IPS-NIHi11 (cell line): Measurements from ENCODE around the gene CASP3.
"Not testable (repeated sequence)": the region's sequence is repeated elsewhere in the genome, so short reads cannot be mapped to it uniquely, and the experiment has no call there.

ENCODE experiments used
- DNase-seq: peaks from one replicate; pipeline ENCODE4 v3.0.0; 2012; ENCODE audit warnings: mixed read lengths, low spot score

The CASP3 gene

DNA sequence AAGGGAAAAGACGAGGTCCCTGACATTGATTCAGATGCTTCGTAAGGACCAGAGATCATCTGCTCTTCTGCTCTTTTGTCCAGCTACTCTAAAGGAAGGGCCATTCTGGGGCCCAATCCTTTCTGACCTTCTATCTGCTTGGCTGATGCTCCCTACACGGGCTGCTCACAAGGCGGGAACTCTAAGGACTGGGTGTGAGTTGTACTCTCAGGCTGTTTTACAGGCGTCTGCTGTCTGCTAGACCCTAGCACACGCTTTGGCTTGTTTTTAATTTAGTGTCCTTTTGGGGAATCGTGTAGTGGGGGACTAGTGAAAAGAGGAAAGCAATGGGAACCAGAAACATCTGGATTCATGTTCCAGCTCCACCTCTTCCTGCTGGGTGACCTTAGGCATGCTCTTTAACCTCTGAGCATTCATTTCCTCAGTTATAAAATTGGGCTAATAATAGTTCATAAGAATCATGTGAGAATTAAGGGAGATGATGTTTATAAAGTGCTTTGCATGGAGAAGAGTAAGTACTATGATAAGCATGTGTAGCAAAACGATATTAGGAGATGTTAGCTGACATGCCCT lies 53.1 kb downstream of the CASP3 start:
- DNase-seq: no peak

DNA sequence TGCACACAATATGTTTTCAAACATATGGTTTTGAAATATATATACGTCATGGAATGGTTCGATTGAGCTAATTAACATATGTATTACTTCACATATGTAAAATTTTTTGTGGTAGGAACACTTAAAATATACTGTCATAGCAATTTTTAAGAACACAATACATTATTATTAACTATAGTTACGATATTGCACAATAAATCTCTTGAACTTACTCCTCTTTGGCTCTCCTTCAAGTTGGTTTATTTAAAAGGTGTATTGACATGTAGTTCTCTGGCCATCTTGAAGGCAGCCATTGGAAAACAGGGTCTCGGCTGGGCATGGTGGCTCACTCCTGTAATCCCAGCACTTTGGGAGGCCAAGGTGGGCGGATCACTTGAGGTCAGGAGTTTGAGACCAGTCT lies 53.8 kb downstream of the CASP3 start:
- no peak for DNase-seq

DNA sequence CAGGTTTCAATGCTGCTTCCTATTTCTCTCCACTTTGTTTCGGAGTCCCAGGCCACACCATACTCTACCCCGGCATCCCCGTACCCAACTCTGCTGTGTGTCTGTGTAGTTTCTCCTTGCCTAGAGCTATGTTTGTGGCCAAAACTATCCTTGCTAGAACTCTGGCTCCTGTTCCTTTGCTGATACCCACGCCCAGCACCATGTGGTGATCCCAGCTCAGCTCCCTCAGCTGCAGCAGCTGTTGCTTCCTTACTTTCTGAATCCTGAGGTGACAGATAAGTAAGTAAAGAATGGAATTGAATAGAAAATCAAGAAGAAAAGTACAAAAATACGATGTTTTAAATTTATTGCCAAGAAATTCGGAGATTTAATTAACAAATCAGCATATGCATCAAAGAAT lies 55.8 kb downstream of the CASP3 start:
- no peak for DNase-seq

DNA sequence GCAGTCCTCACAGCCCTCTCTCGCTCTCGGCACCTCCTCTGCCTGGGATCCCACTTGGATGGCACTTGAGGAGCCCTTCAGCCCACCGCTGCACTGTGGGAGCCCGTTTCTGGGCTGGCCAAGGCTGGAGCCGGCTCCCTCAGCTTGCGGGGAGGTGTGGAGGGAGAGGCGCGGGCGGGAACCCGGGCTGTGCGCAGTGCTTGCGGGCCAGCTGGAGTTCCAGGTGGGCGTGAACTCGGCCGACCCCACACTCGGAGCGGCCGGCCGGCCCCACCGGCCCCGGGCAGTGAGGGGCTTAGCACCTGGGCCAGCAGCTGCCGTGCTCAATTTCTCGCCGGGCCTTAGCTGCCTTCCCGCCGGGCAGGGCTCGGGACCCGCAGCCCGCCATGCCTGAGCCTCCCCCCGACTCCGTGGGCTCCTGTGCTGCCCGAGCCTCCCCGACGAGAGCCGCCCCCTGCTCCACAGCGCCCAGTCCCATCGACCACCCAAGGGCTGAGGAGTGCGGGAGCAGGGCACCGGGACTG lies 57.4 kb downstream of the CASP3 start:
- DNase-seq: not testable (repeated sequence)

DNA sequence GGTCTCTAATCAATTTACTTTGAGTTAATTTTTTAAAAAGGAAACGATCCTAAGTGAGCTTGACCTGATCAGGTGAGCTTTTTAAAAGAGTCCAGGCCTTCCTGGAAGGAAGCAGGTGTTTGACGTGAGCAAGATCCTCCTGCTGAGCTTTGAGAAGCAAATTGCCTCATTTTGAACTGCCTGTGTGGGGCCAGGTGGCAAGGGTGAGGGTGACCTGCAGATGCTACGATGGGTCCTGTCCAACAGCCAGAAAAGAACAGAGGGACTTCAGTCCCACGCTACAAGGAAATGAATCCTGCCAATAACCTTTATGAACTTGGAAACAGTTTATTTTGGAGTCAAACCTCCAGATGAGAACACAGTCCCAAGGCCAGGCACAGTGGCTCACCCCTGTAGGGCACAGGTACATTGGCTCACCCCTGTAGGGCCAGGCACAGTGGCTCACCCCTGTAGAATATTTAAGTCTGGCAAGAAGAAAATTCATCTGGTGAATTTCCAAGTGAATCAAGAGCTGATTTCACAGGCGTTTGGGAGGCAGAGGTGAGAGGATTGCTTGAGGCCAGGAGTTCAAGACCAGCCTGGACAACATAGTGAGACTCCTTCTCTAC lies 58.1 kb downstream of the CASP3 start:
- DNase-seq: no peak

DNA sequence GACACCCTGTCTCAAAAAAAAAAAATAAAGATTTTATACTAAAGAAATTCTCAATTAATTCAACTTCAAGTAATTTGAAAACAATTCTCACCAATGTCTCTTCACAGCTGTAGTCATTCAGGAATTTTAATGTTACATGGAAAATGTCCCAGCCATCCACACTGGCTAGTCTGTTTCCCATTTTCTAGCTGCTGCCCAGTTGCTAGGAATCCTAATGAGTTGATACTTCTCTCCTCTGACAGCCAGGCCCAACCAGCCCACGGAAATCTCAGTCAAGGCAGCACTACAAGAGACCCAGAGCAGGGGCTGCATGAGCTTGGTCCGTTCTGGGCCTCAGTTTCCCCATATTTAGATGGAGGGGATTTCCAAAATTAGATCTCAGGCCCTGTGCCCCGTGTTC lies 59.1 kb downstream of the CASP3 start:
- no peak for DNase-seq

DNA sequence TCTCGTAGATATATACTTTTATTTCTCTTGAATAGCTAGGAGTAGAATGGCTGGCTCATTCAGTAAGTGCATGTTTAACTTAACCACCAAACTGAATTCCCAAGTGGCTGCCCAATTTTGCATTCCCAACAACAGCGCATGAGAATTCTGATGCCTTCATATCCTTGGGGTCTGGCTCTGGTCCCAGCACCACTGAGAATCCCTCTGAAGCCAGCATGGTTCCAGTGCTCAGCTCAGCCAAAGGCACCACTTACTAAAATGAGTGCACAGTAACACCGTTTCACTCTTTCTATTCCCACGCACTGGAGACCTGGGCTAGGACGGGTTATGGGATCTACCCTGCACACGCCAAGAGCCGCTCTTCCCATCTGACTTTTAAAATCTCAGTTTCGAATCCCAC lies 60.4 kb downstream of the CASP3 start:
- DNase-seq: no peak

DNA sequence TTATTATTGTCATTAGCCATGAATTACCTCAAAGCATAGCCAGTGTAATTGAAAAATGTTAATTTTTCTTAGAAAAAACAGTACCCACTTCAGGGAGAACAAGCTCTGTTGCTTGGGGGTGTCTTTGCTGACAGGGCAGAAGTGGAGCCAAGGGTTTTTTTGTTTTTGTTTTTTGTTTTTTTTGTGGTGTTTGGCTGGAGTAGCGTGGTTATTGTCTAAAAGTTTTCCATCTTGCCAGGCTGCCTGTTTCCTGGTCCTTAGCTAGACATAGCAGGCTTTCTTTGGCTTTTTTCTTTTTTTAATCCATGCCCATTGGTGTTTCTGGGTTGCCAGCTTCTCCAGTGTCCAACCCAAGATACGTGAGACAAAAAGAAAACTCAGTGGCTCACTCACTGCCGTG lies 61.5 kb downstream of the CASP3 start:
- no peak for DNase-seq

DNA sequence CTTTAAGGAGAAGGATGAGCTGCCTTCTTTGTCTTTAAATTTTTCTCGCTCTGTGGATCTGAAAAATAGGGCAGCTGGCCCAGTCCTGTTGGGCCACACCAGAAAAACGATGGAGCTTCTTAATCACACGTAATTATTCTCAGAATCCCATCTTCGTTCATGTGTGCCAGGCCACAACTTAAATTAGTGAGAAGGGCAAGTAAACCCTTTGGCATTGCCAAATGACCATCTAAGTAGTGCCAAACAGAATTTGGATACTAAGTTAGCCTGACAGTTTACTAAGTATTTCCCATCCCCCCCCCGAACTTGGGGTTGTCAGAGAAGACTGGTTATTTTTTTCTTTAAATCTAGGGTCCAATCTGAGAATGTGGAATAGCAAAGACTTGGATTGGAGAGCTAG lies 62.0 kb downstream of the CASP3 start:
- DNase-seq: no peak

DNA sequence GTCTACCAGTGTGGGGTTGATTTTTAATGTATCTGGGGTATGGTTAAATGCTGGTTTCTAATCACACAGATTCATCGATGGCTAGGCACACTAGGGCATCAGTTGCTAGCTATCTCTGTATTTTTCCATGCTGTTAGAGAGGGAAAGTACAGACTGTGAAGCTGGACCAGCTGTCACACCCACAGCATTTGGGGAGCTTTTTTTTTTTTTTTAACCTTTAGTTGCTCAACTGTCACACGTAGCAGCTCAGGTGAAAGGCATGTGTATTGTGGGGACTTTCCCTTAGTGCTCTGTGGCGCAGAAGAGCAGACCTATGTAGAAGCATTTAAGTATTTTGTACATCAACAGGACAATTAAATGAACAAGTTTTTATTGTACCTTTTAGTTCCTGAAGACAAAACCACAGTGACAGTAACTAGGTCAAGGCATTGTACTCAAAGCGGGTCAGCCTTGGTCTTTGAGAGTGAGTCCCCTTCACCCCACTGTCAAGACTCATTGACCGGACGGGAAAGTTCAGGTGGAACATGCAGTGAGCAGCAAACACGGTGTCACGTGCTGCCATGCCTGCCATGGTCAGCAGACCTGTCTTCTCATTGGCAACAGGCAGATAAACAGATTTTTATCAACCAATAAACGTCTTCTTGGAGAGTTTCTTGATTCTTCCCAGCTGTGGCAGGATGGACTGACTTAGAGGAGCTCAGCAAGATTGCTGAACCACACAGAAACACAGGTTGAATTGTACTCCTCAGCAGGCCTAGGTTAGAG lies 65.3 kb downstream of the CASP3 start:
- DNase-seq: no peak
